ENCODE results near the gene KIAA0825.
"Not testable (repeated sequence)": the region's sequence is repeated elsewhere in the genome, so short reads cannot be mapped to it uniquely, and the experiment has no call there.

The KIAA0825 gene

DNA sequence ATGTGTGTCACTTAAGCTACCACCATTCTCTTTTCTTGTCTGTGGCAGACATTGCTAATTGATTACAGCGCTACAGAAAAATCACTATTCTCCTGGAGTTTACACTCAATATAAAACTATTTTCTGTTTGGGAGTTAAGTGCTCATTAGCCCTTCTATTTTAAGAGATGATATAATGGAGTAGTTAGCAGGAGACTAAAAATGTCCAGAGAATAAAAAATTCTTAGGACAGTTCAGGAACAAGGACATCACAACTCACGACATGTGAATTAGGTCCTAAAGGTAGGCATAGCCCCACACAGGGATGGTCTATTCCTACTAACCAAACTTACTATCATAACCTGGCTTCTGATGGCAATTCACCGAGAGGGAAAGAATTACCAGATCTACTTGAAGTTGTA lies 258.5 kb downstream of the KIAA0825 start:
- no peak for DNase-seq (ENCODE audit: low spot score)
- POLR2A ChIA-PET (ENCODE audit: low non-redundant PET): no interaction called here
- CTCF ChIA-PET: no interaction called here
- no peak overlapping the region for H3K27ac ChIP-seq
- TF ChIP-seq, protein P1, sequence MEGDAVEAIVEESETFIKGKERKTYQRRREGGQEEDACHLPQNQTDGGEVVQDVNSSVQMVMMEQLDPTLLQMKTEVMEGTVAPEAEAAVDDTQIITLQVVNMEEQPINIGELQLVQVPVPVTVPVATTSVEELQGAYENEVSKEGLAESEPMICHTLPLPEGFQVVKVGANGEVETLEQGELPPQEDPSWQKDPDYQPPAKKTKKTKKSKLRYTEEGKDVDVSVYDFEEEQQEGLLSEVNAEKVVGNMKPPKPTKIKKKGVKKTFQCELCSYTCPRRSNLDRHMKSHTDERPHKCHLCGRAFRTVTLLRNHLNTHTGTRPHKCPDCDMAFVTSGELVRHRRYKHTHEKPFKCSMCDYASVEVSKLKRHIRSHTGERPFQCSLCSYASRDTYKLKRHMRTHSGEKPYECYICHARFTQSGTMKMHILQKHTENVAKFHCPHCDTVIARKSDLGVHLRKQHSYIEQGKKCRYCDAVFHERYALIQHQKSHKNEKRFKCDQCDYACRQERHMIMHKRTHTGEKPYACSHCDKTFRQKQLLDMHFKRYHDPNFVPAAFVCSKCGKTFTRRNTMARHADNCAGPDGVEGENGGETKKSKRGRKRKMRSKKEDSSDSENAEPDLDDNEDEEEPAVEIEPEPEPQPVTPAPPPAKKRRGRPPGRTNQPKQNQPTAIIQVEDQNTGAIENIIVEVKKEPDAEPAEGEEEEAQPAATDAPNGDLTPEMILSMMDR (conservative IDR thresholded peaks at IDR 0.05; ENCODE audit: low read depth): no peak

DNA sequence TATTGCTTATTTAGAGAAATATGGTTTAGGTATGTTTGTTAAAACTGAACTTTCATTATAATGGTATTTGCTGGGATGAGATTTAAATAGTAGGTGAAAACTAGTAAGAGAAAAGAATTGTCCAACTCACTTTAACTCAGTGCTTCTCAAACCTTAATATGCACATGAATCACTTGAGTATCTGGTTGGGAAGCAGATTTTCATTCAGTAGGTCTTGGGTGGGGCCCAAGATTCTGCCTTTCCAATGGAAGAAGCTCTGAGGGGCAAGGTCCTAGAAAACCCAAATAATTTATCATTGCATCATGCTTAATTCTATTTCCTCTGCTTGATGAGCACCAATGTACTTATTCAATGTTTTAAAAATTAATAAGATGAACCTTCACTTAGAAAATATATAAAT lies 262.6 kb downstream of the KIAA0825 start:
- ChIA-PET CTCF (interaction anchor here (0.7 kb wide), 1 partner anchor 35 kb away, joined by 7 read pairs; no protein-coding TSS in a partner anchor), POLR2A (ENCODE audit: low non-redundant PET) (no interaction called here)
- no peak overlapping the region for H3K27ac ChIP-seq
- no peak for DNase-seq (ENCODE audit: low spot score)
- TF ChIP-seq, protein P1 (conservative IDR thresholded peaks at IDR 0.05; ENCODE audit: low read depth): no peak

DNA sequence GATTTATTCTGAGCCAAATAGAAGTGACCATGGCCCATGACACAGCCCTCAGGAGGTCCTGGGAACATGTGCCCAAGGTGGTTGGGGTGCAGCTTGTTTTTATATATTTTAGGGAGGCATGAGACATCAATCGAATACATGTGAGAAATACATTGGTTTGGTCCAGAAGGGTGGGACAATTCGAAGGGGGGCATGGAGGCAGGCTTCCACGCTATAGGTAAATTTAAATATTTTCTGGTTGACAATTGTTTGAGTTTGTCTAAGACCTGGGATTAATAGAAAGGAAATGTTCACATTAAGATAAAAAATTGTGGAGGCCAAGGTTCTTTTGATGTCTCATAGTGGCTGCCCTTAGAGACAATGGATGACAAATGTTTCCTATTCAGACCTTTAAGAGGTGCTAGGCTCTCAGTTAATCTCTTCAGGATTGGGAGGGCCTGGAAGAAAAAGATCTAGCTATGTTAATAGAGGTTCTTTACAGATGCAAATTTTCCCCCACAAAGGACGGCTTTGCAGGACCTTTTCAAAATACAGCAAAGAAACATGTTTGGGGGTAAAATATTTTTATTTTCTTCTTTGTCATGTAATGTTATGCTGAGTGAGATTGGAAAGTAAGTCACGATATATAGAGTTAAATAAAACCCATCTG lies 263.4 kb downstream of the KIAA0825 start:
- H3K27ac ChIP-seq; DNase-seq (ENCODE audit: low spot score); CTCF ChIA-PET; POLR2A ChIA-PET (ENCODE audit: low non-redundant PET): not testable (repeated sequence)

DNA sequence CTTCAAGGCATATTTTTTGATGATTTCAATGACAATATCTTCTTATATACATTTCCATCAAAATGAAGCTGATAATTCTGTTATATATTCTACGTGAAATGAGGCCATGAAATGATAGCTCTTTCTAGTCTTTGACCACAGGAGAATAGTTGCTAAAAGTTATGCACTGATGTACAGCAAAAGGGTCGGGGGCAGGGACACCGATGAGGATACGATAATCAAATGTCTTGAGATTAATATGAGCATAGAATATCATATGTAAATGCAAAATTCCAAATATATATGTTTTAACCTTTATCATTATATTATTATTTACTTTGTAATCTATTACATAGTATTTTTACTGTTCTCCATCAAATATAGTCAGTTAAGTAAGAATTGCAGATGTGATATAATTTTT lies 264.8 kb downstream of the KIAA0825 start:
- CTCF ChIA-PET: no interaction called here
- no peak for DNase-seq (ENCODE audit: low spot score)
- POLR2A ChIA-PET (ENCODE audit: low non-redundant PET): no interaction called here
- TF ChIP-seq, protein P1 (conservative IDR thresholded peaks at IDR 0.05; ENCODE audit: low read depth): no peak
- H3K27ac ChIP-seq: no peak overlapping the region

DNA sequence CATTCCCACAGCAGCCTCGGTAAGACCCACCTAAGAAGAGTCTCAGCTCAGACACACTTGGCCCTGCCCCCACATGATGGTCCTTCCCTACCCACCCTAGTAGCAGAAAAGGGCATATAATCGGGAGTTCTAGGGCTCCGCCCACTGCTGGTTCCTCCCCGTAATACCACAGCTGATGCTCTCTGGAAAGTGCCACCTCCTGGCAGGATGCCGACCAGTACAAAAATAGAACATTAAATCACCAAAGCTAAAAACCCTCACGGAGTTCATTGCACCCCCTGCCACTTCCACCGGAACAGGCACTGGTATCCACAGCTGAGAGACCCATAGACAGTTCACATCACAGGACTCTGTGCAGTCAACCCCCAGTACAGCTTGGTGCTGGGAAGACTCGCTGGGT lies 271.3 kb downstream of the KIAA0825 start:
- POLR2A ChIA-PET (ENCODE audit: low non-redundant PET): no interaction called here

DNA sequence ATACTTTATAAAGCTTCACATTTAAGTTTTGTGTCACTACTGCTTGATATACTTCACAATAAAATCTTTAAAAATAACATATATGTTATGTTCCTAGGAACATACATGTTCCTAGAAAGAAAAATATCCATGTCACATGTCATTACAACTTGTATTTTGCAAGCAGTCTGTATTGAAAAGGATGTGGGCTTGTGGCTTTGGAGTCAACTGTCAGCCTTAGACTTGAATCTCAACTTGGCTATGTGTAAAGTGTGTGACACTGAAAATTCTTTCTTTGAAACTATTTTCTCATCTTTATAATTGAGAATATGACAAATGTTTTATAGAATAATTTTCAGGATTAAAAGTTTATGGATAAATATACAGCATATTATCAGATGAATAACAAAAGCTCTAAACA lies 273.1 kb downstream of the KIAA0825 start:
- no peak overlapping the region for H3K27ac ChIP-seq
- TF ChIP-seq, protein P1 (conservative IDR thresholded peaks at IDR 0.05; ENCODE audit: low read depth): no peak
- ChIA-PET CTCF (no interaction called here), POLR2A (ENCODE audit: low non-redundant PET) (no interaction called here)
- DNase-seq (ENCODE audit: low spot score): no peak

More for the DNA sequence above, 271.3 kb downstream of the KIAA0825 start:
- CTCF ChIA-PET: no interaction called here
- no peak for DNase-seq (ENCODE audit: low spot score)
- TF ChIP-seq, protein P1 (conservative IDR thresholded peaks at IDR 0.05; ENCODE audit: low read depth): no peak
- no peak overlapping the region for H3K27ac ChIP-seq

DNA sequence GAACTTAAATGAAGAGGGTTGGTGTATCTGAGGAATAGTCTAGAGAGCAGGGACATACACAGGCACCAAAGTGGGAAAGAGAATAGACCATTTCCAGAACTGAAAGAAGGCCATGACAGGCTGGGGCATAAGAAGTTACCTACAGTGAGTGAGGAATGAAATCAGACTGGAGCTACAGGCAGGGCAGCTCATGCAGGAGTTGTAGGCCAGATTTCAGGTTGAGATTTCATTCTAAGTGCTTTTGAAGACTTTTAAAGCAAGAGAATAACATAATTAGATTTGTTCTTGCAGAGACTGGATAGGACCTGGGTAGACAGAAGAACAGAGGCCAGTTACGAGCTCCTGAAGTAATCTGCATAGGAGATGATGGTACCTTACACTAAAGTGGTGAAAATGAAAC lies 280.8 kb downstream of the KIAA0825 start:
- ChIA-PET POLR2A (ENCODE audit: low non-redundant PET) (no interaction called here), CTCF (interaction anchor here (0.8 kb wide), 1 partner anchor 1021 kb away, joined by 4 read pairs; no protein-coding TSS in a partner anchor)

More for the DNA sequence above, 280.8 kb downstream of the KIAA0825 start:
- DNase-seq (ENCODE audit: low spot score): no peak
- H3K27ac ChIP-seq: no peak overlapping the region
- TF ChIP-seq, protein P1 (conservative IDR thresholded peaks at IDR 0.05; ENCODE audit: low read depth): no peak

All from RWPE1 (cell line).